Ovary (tissue), 9 donors: ENCODE results near the gene CCNK. TPM values are rescaled to one million over a fixed set of nuclear protein-coding genes. Genes with fewer than 3 reads are reported as not detected.

Experiments
- DNase-seq, 5 donors: peaks; one replicate each; pipeline ENCODE4 v3.0.0-alpha.2; 2019 to 2020
- H3K27ac ChIP-seq, 2 donors: fragments of 200-600 bp; one replicate each; pipeline versions ENCODE4 v1.5.1 to v1.8.0; 2019 to 2022
- H3K27me3 ChIP-seq: fragments of 200-600 bp; one replicate; pipeline ENCODE4 v1.8.0; 2022
- H3K36me3 ChIP-seq: fragments of 200-600 bp; sonication (generic); one replicate; pipeline ENCODE4 v1.5.1; 2019
- H3K4me1 ChIP-seq: one replicate; pipeline ENCODE4 v1.8.1; 2013; ENCODE audit warnings: mild to moderate bottlenecking, moderate library complexity; ENCODE audit not compliant: insufficient read depth
- H3K4me3 ChIP-seq: fragments of 200-600 bp; sonication (generic); one replicate; pipeline ENCODE4 v1.5.1; 2017
- H3K9me3 ChIP-seq, 2 donors: fragments of 200-600 bp in 1 of 2; sonication (generic) in 1 of 2; one replicate each; pipeline versions ENCODE4 v1.5.1 to v1.8.1; 2013 to 2019; ENCODE audit warnings: mild to moderate bottlenecking in 1 of 2, moderate library complexity in 1 of 2
- EP300 ChIP-seq: sonication (generic); formaldehyde crosslinking; IDR thresholded peaks from one replicate; pipeline ENCODE4 v1.6.1; 2017; ENCODE audit warnings: antibody characterized with exemption
- POLR2A ChIP-seq: fragments of 450-650 bp; IDR thresholded peaks from one replicate; pipeline ENCODE4 v1.6.1; 2017; ENCODE audit warnings: antibody characterized with exemption, mild to moderate bottlenecking, moderate library complexity
- WGBS, 3 donors: extraction: QIAGEN DNeasy Blood & Tissue Kit in 1 of 3; methylation state at CpG; one replicate each; pipeline versions ENCODE4 v1.1.5 to v1.1.7; 2013 to 2017; 5-methylcytosine and 5-hydroxymethylcytosine counted together
- intact Hi-C, 4 donors: fragments of 100-400 bp; cut with DNase I; formaldehyde crosslinking; loops; one replicate each; pipeline versions ENCODE4 v1.11.0 to v1.15.1; 2022 to 2023
- polyA plus RNA-seq, 2 donors: library from polyadenylated mRNA; stranded (reverse); fragments of 200-250 nt in 1 of 2; fragments of 350-450 nt in 1 of 2; fragmentation: Illumina TruSeq in 1 of 2; extraction: RNeasy Lipid Tissue Mini Kit (QIAGEN cat#74804) in 1 of 2; gene quantifications; one replicate each; pipeline ENCODE4 v1.2.3, GENCODE V29; 2013 to 2014
- small RNA-seq: library from RNA; depleted of rRNA; stranded (forward); fragments of <200 nt; gene quantifications from one replicate; pipeline ENCODE3, GENCODE V24; 2016
- total RNA-seq, 7 donors: library from RNA; depleted of rRNA in 2 of 7; stranded (reverse); fragments of >200 nt in 2 of 7; fragmentation: NEBNext Ultra II Directional in 3 of 7; extraction: Animal tissue kit (Norgen Biotek cat#: 25700) in 3 of 7; gene quantifications; one replicate each; pipeline versions ENCODE4 v1.1.0 to v1.2.4, GENCODE V29; 2016 to 2023
- TF ChIP-seq, protein P1 (sequence below), 3 donors: fragments of 450-650 bp in 2 of 3; fragments of 200-600 bp in 1 of 3; IDR thresholded peaks; one replicate each; pipeline versions ENCODE4 v1.5.1 to v1.8.0; 2016 to 2022; ENCODE audit warnings: antibody characterized with exemption in 3 of 3, mild to moderate bottlenecking in 1 of 3
- donor health status: DM: no; HTN: no; CAD: no; lungs with moderate emphysema.
- donor health status: DM: no; HTN: no; CAD: no.
- donor health status: Bipolar disorder and iron deficiency.
- donor health status: DM: yes; HTN: yes; CAD: no.
- donor health status: DM: no; HTN: no; CAD: no.
- donor health status: DM: yes; HTN: yes; CAD: no.

CCNK gene
- total and polyA plus RNA-seq, 9 donors = 17.3 to 60.0 (median 46.8) TPM

DNA sequence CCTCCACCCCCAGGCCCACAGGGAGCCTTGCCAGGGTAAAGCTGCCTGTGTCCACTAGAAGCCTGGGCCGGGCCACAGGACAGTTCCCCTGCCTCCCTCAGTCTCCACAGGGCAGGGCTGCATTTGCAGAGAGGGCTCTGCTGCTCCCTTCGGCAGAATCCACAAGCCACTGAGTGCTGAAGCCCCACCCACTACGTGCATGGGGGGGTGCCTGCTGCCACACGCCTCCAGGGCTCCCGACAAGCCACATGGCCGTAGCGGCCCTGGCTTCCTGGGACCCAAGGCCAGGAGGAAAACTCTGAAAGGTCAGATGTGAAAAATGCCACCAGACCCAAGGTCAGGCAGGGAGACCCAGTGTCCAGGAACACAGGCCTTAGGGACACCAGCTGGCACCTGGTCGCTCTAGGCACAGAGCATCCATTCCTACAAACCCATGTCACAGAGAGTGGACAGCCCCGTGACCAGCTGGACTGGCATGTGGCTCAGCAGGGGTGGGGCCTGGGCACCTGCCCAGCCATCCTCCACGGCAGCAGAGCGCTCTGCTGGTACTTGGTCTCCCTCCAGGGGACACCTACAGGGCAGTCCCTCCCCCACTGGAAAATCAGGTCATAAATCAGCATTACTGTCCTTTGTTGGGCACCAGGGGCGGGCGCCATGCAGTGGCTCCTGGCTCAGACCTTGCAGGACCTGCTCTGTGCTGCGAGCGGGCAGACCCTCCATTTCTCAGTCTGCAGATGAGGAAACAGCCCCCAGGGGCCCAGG is 79.9 kb downstream of the CCNK start:
- no peak overlapping the region for H3K4me3 ChIP-seq
- no peaks in the 10 kb centered on the region for H3K27me3 ChIP-seq
- intact Hi-C loops = loop anchor here in 1 of 4 donors (5.0 kb wide), 2 partner anchors 34 to 66 kb away; no protein-coding TSS in a partner anchor
- TF ChIP-seq POLR2A (no peak), EP300 (no peak)
- TF ChIP-seq, protein P1, sequence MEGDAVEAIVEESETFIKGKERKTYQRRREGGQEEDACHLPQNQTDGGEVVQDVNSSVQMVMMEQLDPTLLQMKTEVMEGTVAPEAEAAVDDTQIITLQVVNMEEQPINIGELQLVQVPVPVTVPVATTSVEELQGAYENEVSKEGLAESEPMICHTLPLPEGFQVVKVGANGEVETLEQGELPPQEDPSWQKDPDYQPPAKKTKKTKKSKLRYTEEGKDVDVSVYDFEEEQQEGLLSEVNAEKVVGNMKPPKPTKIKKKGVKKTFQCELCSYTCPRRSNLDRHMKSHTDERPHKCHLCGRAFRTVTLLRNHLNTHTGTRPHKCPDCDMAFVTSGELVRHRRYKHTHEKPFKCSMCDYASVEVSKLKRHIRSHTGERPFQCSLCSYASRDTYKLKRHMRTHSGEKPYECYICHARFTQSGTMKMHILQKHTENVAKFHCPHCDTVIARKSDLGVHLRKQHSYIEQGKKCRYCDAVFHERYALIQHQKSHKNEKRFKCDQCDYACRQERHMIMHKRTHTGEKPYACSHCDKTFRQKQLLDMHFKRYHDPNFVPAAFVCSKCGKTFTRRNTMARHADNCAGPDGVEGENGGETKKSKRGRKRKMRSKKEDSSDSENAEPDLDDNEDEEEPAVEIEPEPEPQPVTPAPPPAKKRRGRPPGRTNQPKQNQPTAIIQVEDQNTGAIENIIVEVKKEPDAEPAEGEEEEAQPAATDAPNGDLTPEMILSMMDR (IDR thresholded peaks at IDR 0.05) = no peak
- peak in 1 of 5 donors; percentile 27 for DNase-seq
- H3K4me1 ChIP-seq = peaks cover 12% of the 10 kb centered on the region
- H3K36me3 ChIP-seq = no peaks in the 10 kb centered on the region
- H3K27ac ChIP-seq = no peak overlapping the region
- H3K9me3 ChIP-seq = no peaks in the 10 kb centered on the region
- WGBS, 3 donors = 74 to 84% (median 76%) methylated on average over 14 to 15 of the region's 15 CpGs

DNA sequence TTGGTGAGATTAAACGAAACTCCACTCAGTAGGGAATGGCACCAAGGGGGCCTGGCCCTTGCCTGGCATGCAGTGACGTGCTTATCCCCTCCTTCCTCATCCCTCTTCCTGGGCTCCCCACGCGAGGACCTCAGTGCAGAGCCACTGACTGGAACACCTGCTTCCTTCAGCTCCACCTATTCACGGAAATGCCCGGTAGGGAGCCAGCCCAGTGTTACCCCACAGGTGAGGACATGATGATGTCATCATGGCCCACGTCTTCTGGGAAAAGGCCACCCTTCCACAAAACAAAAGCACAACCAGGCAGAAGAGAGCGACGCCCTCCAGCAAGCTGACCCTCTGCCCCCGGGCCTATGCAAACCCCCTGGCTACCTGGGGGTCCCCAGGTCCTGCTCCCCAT is 80.7 kb downstream of the CCNK start:
- intact Hi-C loops = loop anchor here in 1 of 4 donors (5.0 kb wide), 2 partner anchors 35 to 65 kb away; no protein-coding TSS in a partner anchor
- DNase-seq = no peak
- Histone ChIP-seq H3K4me3 (no peak overlapping the region), H3K27me3 (no peaks in the 10 kb centered on the region), H3K36me3 (no peaks in the 10 kb centered on the region), H3K27ac (no peak overlapping the region), H3K4me1 (peaks cover 12% of the 10 kb centered on the region), H3K9me3 (no peaks in the 10 kb centered on the region)
- 83 to 91% (median 89%) methylated on average over 10 of the region's 10 CpGs for WGBS, 3 donors
- TF ChIP-seq, protein P1 (IDR thresholded peaks at IDR 0.05) = no peak
- TF ChIP-seq EP300 (no peak), POLR2A (no peak)

Small RNA genes lying within 50 kb of the gene (small RNA-seq; reads per million reads assigned to genes)
- gene RNU6-91P = not detected

Other genes starting within 250 kb of the CCNK start
- under 1 TPM; 0.20 to 0.84 (median 0.46) TPM for gene BCL11B, start 209.2 kb upstream of the CCNK start, total RNA-seq
- under 1 TPM; 0.08 to 0.33 TPM for gene BCL11B, start 209.2 kb upstream of the CCNK start, polyA plus RNA-seq
- gene SETD3, start 550 bp upstream of the CCNK start, total RNA-seq = 100 to 1,000 TPM in 2 of 7 donors, 10 to 100 TPM in 5; 68.6 to 133 (median 87.4) TPM
- gene SETD3, start 550 bp upstream of the CCNK start, polyA plus RNA-seq = 10 to 100 TPM; 27.9 to 52.9 TPM
- gene CCDC85C, start 122.8 kb downstream of the CCNK start, total RNA-seq = 10 to 100 TPM in 5 of 7 donors, 1 to 10 TPM in 2; 2.1 to 28.4 (median 13.2) TPM
- gene CCDC85C, start 122.8 kb downstream of the CCNK start, polyA plus RNA-seq = 1 to 10 TPM; 3.2 to 6.7 TPM
- gene HHIPL1, start 163.7 kb downstream of the CCNK start, total RNA-seq = 1 to 10 TPM in 6 of 7 donors, under 1 TPM in 1; 0.48 to 3.8 (median 2.4) TPM
- 1 to 10 TPM in 1 of 2 donors, under 1 TPM in 1; 0.82 to 1.2 TPM for gene HHIPL1, start 163.7 kb downstream of the CCNK start, polyA plus RNA-seq
- 1 to 10 TPM in 5 of 7 donors, under 1 TPM in 2; 0.48 to 4.9 (median 1.9) TPM for gene CYP46A1, start 202.9 kb downstream of the CCNK start, total RNA-seq
- gene CYP46A1, start 202.9 kb downstream of the CCNK start, polyA plus RNA-seq = 1 to 10 TPM; 1.2 TPM